IMR-90 (cell line): ENCODE data around the gene IGFBP7. TPM values are rescaled to one million over a fixed set of nuclear protein-coding genes. Genes with fewer than 3 reads are reported as not detected.

Source experiments
- ATAC-seq: fragments of 200-7000 bp; cut with Tn5 transposase; 2 replicates; pipeline ENCODE4 v1.9.1; 2020; ENCODE audit warnings: low read depth, mild to moderate bottlenecking, moderate library complexity
- BruUV-seq: library from RNA; stranded (reverse); fragments of 400-500 nt; replicated peaks from 2 replicates; lab custom pipeline; 2021; lab: Mats Ljungman, UMichigan
- CTCF ChIA-PET: fragments of 300-600 bp; formaldehyde crosslinking; extraction: SDS; loops from one replicate; lab custom pipeline; 2021; ENCODE audit warnings: antibody characterized with exemption; lab: Yijun Ruan, JAX
- POLR2A ChIA-PET: fragments of 300-600 bp; sonication (Branson Sonifier 250); formaldehyde crosslinking; loops from one replicate; lab custom pipeline; 2022; ENCODE audit warnings: antibody characterized with exemption; ENCODE audit not compliant: unreplicated experiment; lab: Charles Lee
- DNase-seq: peaks from one replicate; pipeline ENCODE4 v3.0.0; 2013
- H2AFZ ChIP-seq: replicated peaks from 2 replicates; pipeline ENCODE3; 2013; ENCODE audit warnings: low read length, mild to moderate bottlenecking; ENCODE audit not compliant: poor library complexity
- H2AK5ac ChIP-seq: 2 replicates; pipeline ENCODE4 v1.6.1; 2013; ENCODE audit warnings: low read depth, low read length, inconsistent platforms
- H2AK9ac ChIP-seq: replicated peaks from 2 replicates; pipeline ENCODE3; 2013; ENCODE audit warnings: mild to moderate bottlenecking, low read depth, low read length, moderate library complexity; ENCODE audit not compliant: poor library complexity
- H2BK120ac ChIP-seq: 2 replicates; pipeline ENCODE4 v1.6.1; 2013; ENCODE audit warnings: low read depth, low read length, inconsistent platforms
- H2BK15ac ChIP-seq: 3 replicates; pipeline ENCODE4 v1.6.1; 2013; ENCODE audit warnings: low read depth, low read length, inconsistent platforms
- H2BK20ac ChIP-seq: 2 replicates; pipeline ENCODE4 v1.6.1; 2013; ENCODE audit warnings: low read depth, mild to moderate bottlenecking, inconsistent platforms, low read length, moderate library complexity
- H2BK5ac ChIP-seq: 2 replicates; pipeline ENCODE4 v1.6.1; 2013; ENCODE audit warnings: mild to moderate bottlenecking, low read depth, low read length, inconsistent platforms; ENCODE audit not compliant: poor library complexity, severe bottlenecking
- H3K14ac ChIP-seq: replicated peaks from 2 replicates; pipeline ENCODE4 v1.6.1; 2013; ENCODE audit warnings: low read depth, low read length, inconsistent platforms
- H3K18ac ChIP-seq: 2 replicates; pipeline ENCODE4 v1.6.1; 2013; ENCODE audit warnings: low read depth, low read length, control low read depth
- H3K23ac ChIP-seq: 2 replicates; pipeline ENCODE4 v1.6.1; 2013; ENCODE audit warnings: low read depth, low read length, inconsistent platforms
- H3K27ac ChIP-seq: 2 replicates; pipeline ENCODE4 v1.5.1; 2013; ENCODE audit warnings: mild to moderate bottlenecking, control low read depth, low read length; ENCODE audit not compliant: insufficient read depth
- H3K27me3 ChIP-seq: 2 replicates; pipeline ENCODE4 v1.6.1; 2013; ENCODE audit warnings: low read length; ENCODE audit not compliant: control insufficient read depth, insufficient read depth
- H3K36me3 ChIP-seq: 2 replicates; pipeline ENCODE4 v1.6.1; 2013; ENCODE audit warnings: low read length, mixed read lengths; ENCODE audit not compliant: control insufficient read depth, insufficient read depth
- H3K4ac ChIP-seq: 2 replicates; pipeline ENCODE4 v1.6.1; 2013; ENCODE audit warnings: low read depth, low read length, inconsistent platforms
- H3K4me1 ChIP-seq: 2 replicates; pipeline ENCODE4 v1.6.1; 2013; ENCODE audit warnings: low read length, mixed read lengths; ENCODE audit not compliant: control insufficient read depth, insufficient read depth
- H3K4me2 ChIP-seq: 2 replicates; pipeline ENCODE4 v1.6.1; 2013; ENCODE audit warnings: low read depth, mild to moderate bottlenecking, control low read depth, low read length, moderate library complexity
- H3K4me3 ChIP-seq: 2 replicates; pipeline ENCODE4 v1.5.1; 2013; ENCODE audit warnings: low read depth, mild to moderate bottlenecking, control low read depth, low read length, moderate library complexity; ENCODE audit not compliant: insufficient read depth
- H3K56ac ChIP-seq: 2 replicates; pipeline ENCODE4 v1.6.1; 2013; ENCODE audit warnings: low read length, inconsistent platforms; ENCODE audit not compliant: insufficient read depth; ENCODE audit errors: extremely low read depth
- H3K79me1 ChIP-seq, 2 experiments: 2 replicates each; pipeline ENCODE4 v1.6.1; 2013; ENCODE audit warnings: low read length in 2 of 2, inconsistent platforms in 1 of 2, low read depth in 1 of 2
- H3K9ac ChIP-seq: 2 replicates; pipeline ENCODE4 v1.6.1; 2013; ENCODE audit warnings: low read depth, low read length, control low read depth
- H3K9me1 ChIP-seq: 2 replicates; pipeline ENCODE4 v1.6.1; 2013; ENCODE audit warnings: low read length, inconsistent platforms; ENCODE audit not compliant: insufficient read depth
- H3K9me3 ChIP-seq: 2 replicates; pipeline ENCODE4 v1.6.1; 2013; ENCODE audit warnings: low read length; ENCODE audit not compliant: control insufficient read depth, insufficient read depth
- H4K20me1 ChIP-seq: 2 replicates; pipeline ENCODE4 v1.6.1; 2013; ENCODE audit warnings: low read length, inconsistent platforms; ENCODE audit not compliant: insufficient read depth
- H4K5ac ChIP-seq: 2 replicates; pipeline ENCODE4 v1.6.1; 2013; ENCODE audit warnings: mild to moderate bottlenecking, low read depth, low read length, control low read depth
- H4K8ac ChIP-seq, 2 experiments: 2 replicates each; pipeline ENCODE4 v1.6.1; 2013; ENCODE audit warnings: low read depth in 2 of 2, low read length in 2 of 2, control low read depth in 1 of 2, inconsistent platforms in 1 of 2
- H4K91ac ChIP-seq: 2 replicates; pipeline ENCODE4 v1.6.1; 2013; ENCODE audit warnings: low read depth, low read length, inconsistent platforms; ENCODE audit not compliant: insufficient read depth
- BHLHE40 ChIP-seq: fragments of 150-350 bp; IDR thresholded peaks from 2 replicates; pipeline ENCODE4 v1.6.1; 2016; ENCODE audit warnings: mild to moderate bottlenecking, low read depth, low read length
- CEBPB ChIP-seq: IDR thresholded peaks from 2 replicates; pipeline ENCODE4 v1.6.1; 2012; ENCODE audit warnings: low read depth, low read length, improper control_type of control experiment
- FOS ChIP-seq: fragments of 150-350 bp; IDR thresholded peaks from 2 replicates; pipeline ENCODE4 v1.6.1; 2016; ENCODE audit warnings: low read depth, low read length
- MAFK ChIP-seq: IDR thresholded peaks from 2 replicates; pipeline ENCODE4 v1.6.1; 2012; ENCODE audit warnings: low read depth, low read length, improper control_type of control experiment
- MAZ ChIP-seq: IDR thresholded peaks from 2 replicates; pipeline ENCODE4 v1.6.1; 2012; ENCODE audit warnings: low read depth, mild to moderate bottlenecking, low read length, improper control_type of control experiment, moderate library complexity, borderline replicate concordance
- MXI1 ChIP-seq: IDR thresholded peaks from 2 replicates; pipeline ENCODE4 v1.6.1; 2012; ENCODE audit warnings: low read depth, mild to moderate bottlenecking, low read length, moderate library complexity, borderline replicate concordance
- POLR2A ChIP-seq: IDR thresholded peaks from 2 replicates; pipeline ENCODE4 v1.6.1; 2012; ENCODE audit warnings: mild to moderate bottlenecking, low read depth, low read length
- RAD21 ChIP-seq: IDR thresholded peaks from 2 replicates; pipeline ENCODE4 v1.6.1; 2012; ENCODE audit warnings: low read length, improper control_type of control experiment
- RFX5 ChIP-seq: IDR thresholded peaks from 2 replicates; pipeline ENCODE4 v1.8.0; 2012; ENCODE audit warnings: low read depth, mild to moderate bottlenecking, low read length, moderate library complexity
- SMC3 ChIP-seq: fragments of 150-350 bp; IDR thresholded peaks from 2 replicates; pipeline ENCODE4 v1.6.1; 2016; ENCODE audit warnings: low read depth, mild to moderate bottlenecking, antibody characterized with exemption, low read length, moderate library complexity
- USF2 ChIP-seq: fragments of 150-350 bp; IDR thresholded peaks from 2 replicates; pipeline ENCODE4 v1.6.1; 2017; ENCODE audit warnings: mild to moderate bottlenecking, antibody characterized with exemption, low read length, low read depth
- WGBS, 2 experiments: methylation state at CpG; one replicate each; pipeline versions ENCODE4 v1.1.5 to v1.1.7; 2013; ENCODE audit warnings: missing lambda C conversion rate in 2 of 2; ENCODE audit not compliant: insufficient read length in 1 of 2; ENCODE audit errors: extremely low coverage in 2 of 2; 5-methylcytosine and 5-hydroxymethylcytosine counted together
- dilution Hi-C: fragments of 300-500 bp; cut with HindIII; formaldehyde crosslinking; loops from one replicate; pipeline ENCODE4 v1.14.3; 2018; ENCODE audit warnings: low sequenced_read_pairs; ENCODE audit not compliant: unreplicated experiment
- in situ Hi-C: fragments of 300-500 bp; cut with MboI; formaldehyde crosslinking; loops from 3 replicates; pipeline ENCODE4 v1.14.3; 2019; ENCODE audit warnings: low sequenced_read_pairs, inconsistent platforms, mixed read lengths
- intact Hi-C: fragments of 100-400 bp; cut with micrococcal nuclease; formaldehyde crosslinking; loops from 2 replicates; pipeline ENCODE4 v1.10.0; 2022
- polyA plus RNA-seq, 3 experiments: library from polyadenylated mRNA; depleted of rRNA; stranded (reverse); fragments of >200 nt; gene quantifications; 2 replicates each; pipeline ENCODE4 v1.2.3, GENCODE V29; 2012; ENCODE audit warnings: low replicate concordance in 1 of 3
- total RNA-seq: library from RNA; depleted of rRNA; stranded (reverse); fragments of >200 nt; gene quantifications from 2 replicates; pipeline ENCODE4 v1.2.3, GENCODE V29; 2012
- TF ChIP-seq, protein P1 (sequence below): conservative IDR thresholded peaks from 2 replicates; pipeline ENCODE4 v1.5.1; 2012; ENCODE audit warnings: mild to moderate bottlenecking, low read depth, low read length, improper control_type of control experiment

The IGFBP7 gene
- total and polyA plus RNA-seq, 2 of the 4 experiments (the other 2 are of a cell fraction) = 33.2 to 267 TPM

- Histone ChIP-seq H3K4me2 (peak overlapping the region; percentile 69), H2BK15ac (peak overlapping the region; percentile 71; the same call in 2 of the 3 replicates), H3K4me3 (peak overlapping the region; percentile 33; the same call in 1 of the 2 replicates), H4K91ac (peak overlapping the region; percentile 94), H3K4me1 (peaks cover 11% of the 10 kb centered on the region), H3K9ac (peak overlapping the region; percentile 33), H2BK120ac (peak overlapping the region; percentile 97), H2AK9ac (no peak overlapping the region), H2AFZ (peak overlapping the region; percentile 89), H3K18ac (peak overlapping the region; percentile 46), H3K4ac (peak overlapping the region; percentile 92), H4K8ac (peak overlapping the region; percentile 51 to 91), H3K14ac (peak overlapping the region; percentile 82), H3K27me3 (no peaks in the 10 kb centered on the region), H3K56ac (peak overlapping the region; percentile 76), H2BK5ac (peak overlapping the region; percentile 71), H3K9me3 (peaks cover 3% of the 10 kb centered on the region; the same call in 1 of the 2 replicates), H3K23ac (peak overlapping the region; percentile 92), H3K9me1 (peaks cover 16% of the 10 kb centered on the region), H3K36me3 (no peaks in the 10 kb centered on the region), H4K5ac (peak overlapping the region; percentile 41), H3K79me1 (peaks cover 3 to 5% of the 10 kb centered on the region in 2 experiments; a peak in 1 of 4 replicates), H2BK20ac (peak overlapping the region; percentile 95), H2AK5ac (peak overlapping the region; percentile 31; the same call in 1 of the 2 replicates), H3K27ac (peak overlapping the region; percentile 78), H4K20me1 (no peaks in the 10 kb centered on the region)
- ChIA-PET POLR2A (interaction anchor here (0.8 to 1.2 kb wide), 2 partner anchors 9 to 53 kb away, joined by 3 read pairs; partner anchors contain the start of gene IGFBP7), CTCF (interaction anchor here (1.0 to 2.7 kb wide), 3 partner anchors 14 to 53 kb away, joined by 3 to 11 read pairs (median 5); no protein-coding TSS in a partner anchor)
- dilution Hi-C loops (no loop called here), in situ Hi-C loops (no loop called here), intact Hi-C loops (loop anchor here (2.0 kb wide), 1 partner anchor 44 kb away; no protein-coding TSS in a partner anchor)
- ATAC-seq = peak; percentile 92
- TF ChIP-seq SMC3 (no peak; the same call in none of the 2 replicates), RAD21 (no peak; the same call in 1 of the 2 replicates), MAFK (no peak), RFX5 (no peak), FOS (peak; percentile 70), USF2 (no peak), CEBPB (0 out of 2 replicates have a peak, but pooled peaks have one; percentile 0), MXI1 (no peak), POLR2A (peak; percentile 79), BHLHE40 (no peak), MAZ (peak; percentile 8; the same call in 1 of the 2 replicates)
- TF ChIP-seq, protein P1, sequence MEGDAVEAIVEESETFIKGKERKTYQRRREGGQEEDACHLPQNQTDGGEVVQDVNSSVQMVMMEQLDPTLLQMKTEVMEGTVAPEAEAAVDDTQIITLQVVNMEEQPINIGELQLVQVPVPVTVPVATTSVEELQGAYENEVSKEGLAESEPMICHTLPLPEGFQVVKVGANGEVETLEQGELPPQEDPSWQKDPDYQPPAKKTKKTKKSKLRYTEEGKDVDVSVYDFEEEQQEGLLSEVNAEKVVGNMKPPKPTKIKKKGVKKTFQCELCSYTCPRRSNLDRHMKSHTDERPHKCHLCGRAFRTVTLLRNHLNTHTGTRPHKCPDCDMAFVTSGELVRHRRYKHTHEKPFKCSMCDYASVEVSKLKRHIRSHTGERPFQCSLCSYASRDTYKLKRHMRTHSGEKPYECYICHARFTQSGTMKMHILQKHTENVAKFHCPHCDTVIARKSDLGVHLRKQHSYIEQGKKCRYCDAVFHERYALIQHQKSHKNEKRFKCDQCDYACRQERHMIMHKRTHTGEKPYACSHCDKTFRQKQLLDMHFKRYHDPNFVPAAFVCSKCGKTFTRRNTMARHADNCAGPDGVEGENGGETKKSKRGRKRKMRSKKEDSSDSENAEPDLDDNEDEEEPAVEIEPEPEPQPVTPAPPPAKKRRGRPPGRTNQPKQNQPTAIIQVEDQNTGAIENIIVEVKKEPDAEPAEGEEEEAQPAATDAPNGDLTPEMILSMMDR = no peak
- peak; percentile 96 for DNase-seq
- 0% methylated on average over 4 of the region's 8 CpGs; no CpG with 5 or more reads in 1 of the 2 experiments for WGBS, 2 experiments
- no TSS peak for BruUV-seq
These were observed 9.0 kb upstream of the IGFBP7 start for GRCh38 chr4:57119054-57119651.
